Left lung (tissue), 10 donors: ENCODE results near the gene SREBF1. TPM values are rescaled to one million over a fixed set of nuclear protein-coding genes. Genes with fewer than 3 reads are reported as not detected.
A peak's percentile ranks its signal among the peaks of the same experiment; 100 is the strongest.

Experiments used
- ATAC-seq: fragments of 200-7000 bp; cut with Tn5 transposase; one replicate; pipeline ENCODE4 v1.9.1; 2020; ENCODE audit warnings: moderate library complexity
- DNase-seq, 4 donors: peaks; one replicate each; pipeline ENCODE4 v3.0.0-alpha.2; 2013 to 2020
- H3K27ac ChIP-seq, 2 donors: fragments of 200-600 bp; sonication (generic) in 1 of 2; one replicate each; pipeline versions ENCODE4 v1.5.0 to v1.8.0; 2020 to 2021
- H3K27me3 ChIP-seq, 2 donors: fragments of 200-600 bp; sonication (generic) in 1 of 2; one replicate each; pipeline versions ENCODE4 v1.5.0 to v1.8.0; 2020 to 2021
- H3K36me3 ChIP-seq, 2 donors: fragments of 200-600 bp; sonication (generic) in 1 of 2; one replicate each; pipeline versions ENCODE4 v1.5.0 to v1.8.0; 2020 to 2021
- H3K4me1 ChIP-seq, 2 donors: fragments of 200-600 bp; one replicate each; pipeline ENCODE4 v1.8.0; 2021
- H3K4me3 ChIP-seq, 2 donors: fragments of 200-600 bp; sonication (generic) in 1 of 2; one replicate each; pipeline versions ENCODE4 v1.5.0 to v1.8.0; 2020 to 2021; ENCODE audit warnings: mild to moderate bottlenecking in 1 of 2
- H3K9me3 ChIP-seq, 2 donors: fragments of 200-600 bp; sonication (generic) in 1 of 2; one replicate each; pipeline versions ENCODE4 v1.5.0 to v1.8.0; 2020 to 2021
- intact Hi-C, 2 donors: fragments of 100-400 bp; cut with DNase I; formaldehyde crosslinking; loops; one replicate each; pipeline versions ENCODE4 v1.11.2 to v1.14.2; 2022
- polyA plus RNA-seq, 6 donors: library from polyadenylated mRNA; unstranded; fragments of 120-200 nt; gene quantifications; one replicate each; pipeline ENCODE4 v1.2.1, GENCODE V29; 2013; ENCODE audit not compliant: insufficient read length in 6 of 6
- total RNA-seq, 2 donors: library from RNA; stranded (reverse); fragmentation: NEBNext Ultra II Directional; extraction: Animal tissue kit (Norgen Biotek cat#: 25700); gene quantifications; one replicate each; pipeline ENCODE4 v1.2.1, GENCODE V29; 2021
- TF ChIP-seq, protein P1 (sequence below), 2 donors: fragments of 200-600 bp; sonication (generic) in 1 of 2; IDR thresholded peaks; one replicate each; pipeline versions ENCODE4 v1.5.0 to v1.8.0; 2021; ENCODE audit warnings: antibody characterized with exemption in 2 of 2
- donor health status: DM: no; HTN: yes; CAD: no.
- donor health status: DM: no; HTN: no; CAD: no.

SREBF1 gene
- total and polyA plus RNA-seq, 8 donors = 27.9 to 122 (median 46.4) TPM

DNA sequence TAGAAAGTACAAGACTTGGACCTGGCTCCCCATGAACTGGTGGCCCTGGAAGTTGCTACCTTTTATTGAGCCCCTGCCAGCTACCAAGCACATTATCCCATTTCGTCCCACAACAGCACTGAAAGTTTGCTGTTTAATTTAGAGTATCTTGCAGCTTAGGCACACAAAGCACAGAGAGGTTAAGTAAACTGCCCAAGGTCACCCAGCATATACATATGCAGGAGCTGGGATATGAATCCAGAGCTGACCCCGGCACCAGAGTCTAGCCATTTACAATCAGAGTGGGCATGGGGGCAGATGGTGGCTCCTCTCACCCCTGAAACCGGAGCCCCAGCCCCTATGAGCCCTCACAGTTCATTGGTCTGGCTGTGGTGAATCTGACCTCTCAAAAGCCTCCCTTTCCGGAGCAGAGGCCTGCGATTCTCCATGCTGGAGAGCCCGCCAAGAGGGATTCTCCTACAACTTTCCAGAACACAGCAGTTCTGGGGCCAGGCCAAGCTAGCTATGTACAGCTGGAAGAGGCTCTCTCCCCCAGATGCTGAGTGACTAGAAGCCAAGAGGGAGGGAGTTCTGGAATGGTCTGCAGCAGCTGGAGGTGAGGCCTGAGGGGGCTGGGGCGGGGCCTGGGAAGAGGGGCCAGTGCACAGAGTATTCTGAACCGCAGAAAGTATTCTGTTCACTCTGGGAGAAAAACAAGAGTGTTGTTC, 58.3 kb downstream of the SREBF1 start:
- TF ChIP-seq, protein P1, sequence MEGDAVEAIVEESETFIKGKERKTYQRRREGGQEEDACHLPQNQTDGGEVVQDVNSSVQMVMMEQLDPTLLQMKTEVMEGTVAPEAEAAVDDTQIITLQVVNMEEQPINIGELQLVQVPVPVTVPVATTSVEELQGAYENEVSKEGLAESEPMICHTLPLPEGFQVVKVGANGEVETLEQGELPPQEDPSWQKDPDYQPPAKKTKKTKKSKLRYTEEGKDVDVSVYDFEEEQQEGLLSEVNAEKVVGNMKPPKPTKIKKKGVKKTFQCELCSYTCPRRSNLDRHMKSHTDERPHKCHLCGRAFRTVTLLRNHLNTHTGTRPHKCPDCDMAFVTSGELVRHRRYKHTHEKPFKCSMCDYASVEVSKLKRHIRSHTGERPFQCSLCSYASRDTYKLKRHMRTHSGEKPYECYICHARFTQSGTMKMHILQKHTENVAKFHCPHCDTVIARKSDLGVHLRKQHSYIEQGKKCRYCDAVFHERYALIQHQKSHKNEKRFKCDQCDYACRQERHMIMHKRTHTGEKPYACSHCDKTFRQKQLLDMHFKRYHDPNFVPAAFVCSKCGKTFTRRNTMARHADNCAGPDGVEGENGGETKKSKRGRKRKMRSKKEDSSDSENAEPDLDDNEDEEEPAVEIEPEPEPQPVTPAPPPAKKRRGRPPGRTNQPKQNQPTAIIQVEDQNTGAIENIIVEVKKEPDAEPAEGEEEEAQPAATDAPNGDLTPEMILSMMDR (IDR thresholded peaks at IDR 0.05) = no peak
- Histone ChIP-seq H3K4me3 (no peak overlapping the region), H3K27ac (peak overlapping the region in 1 of 2 donors; percentile 83), H3K9me3 (no peaks in the 10 kb centered on the region), H3K27me3 (peaks cover 0 to 31% of the 10 kb centered on the region in 2 donors), H3K36me3 (no peaks in the 10 kb centered on the region), H3K4me1 (peaks cover 24 to 43% of the 10 kb centered on the region in 2 donors)
- intact Hi-C loops = loop anchor here in 1 of 2 donors (5.0 kb wide), 1 partner anchor 91 kb away; no protein-coding TSS in a partner anchor
- ATAC-seq (peak; percentile 3), DNase-seq (peak in 3 of 4 donors; percentile 80 to 97 (median 96))

DNA sequence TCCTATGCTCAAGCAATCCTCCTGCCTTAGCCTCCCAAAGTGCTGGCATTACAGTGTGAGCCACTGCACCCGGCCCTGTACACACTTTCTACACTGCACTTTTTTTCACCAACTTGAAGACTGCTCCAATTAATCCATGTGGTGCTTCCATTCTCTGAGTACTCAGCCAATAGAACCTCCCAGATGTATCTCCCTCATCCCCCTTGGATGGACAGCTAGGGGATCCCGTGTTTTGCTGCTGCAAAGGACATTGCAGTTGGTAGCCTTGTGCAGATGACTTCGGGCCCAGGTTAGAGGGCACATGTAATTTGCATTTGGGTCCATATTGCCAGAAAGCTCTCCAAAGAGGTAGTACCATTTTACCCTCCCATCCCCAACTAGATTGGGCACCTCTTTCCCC, 59.9 kb downstream of the SREBF1 start:
- DNase-seq (no peak), ATAC-seq (no peak)
- Histone ChIP-seq H3K27ac (no peak overlapping the region), H3K4me3 (no peak overlapping the region), H3K4me1 (peaks cover 24 to 27% of the 10 kb centered on the region in 2 donors), H3K27me3 (peaks cover 0 to 16% of the 10 kb centered on the region in 2 donors), H3K36me3 (no peaks in the 10 kb centered on the region), H3K9me3 (no peaks in the 10 kb centered on the region)
- intact Hi-C loops = loop anchor here in 1 of 2 donors (5.0 kb wide), 1 partner anchor 90 kb away; no protein-coding TSS in a partner anchor
- TF ChIP-seq, protein P1 (IDR thresholded peaks at IDR 0.05) = no peak

DNA sequence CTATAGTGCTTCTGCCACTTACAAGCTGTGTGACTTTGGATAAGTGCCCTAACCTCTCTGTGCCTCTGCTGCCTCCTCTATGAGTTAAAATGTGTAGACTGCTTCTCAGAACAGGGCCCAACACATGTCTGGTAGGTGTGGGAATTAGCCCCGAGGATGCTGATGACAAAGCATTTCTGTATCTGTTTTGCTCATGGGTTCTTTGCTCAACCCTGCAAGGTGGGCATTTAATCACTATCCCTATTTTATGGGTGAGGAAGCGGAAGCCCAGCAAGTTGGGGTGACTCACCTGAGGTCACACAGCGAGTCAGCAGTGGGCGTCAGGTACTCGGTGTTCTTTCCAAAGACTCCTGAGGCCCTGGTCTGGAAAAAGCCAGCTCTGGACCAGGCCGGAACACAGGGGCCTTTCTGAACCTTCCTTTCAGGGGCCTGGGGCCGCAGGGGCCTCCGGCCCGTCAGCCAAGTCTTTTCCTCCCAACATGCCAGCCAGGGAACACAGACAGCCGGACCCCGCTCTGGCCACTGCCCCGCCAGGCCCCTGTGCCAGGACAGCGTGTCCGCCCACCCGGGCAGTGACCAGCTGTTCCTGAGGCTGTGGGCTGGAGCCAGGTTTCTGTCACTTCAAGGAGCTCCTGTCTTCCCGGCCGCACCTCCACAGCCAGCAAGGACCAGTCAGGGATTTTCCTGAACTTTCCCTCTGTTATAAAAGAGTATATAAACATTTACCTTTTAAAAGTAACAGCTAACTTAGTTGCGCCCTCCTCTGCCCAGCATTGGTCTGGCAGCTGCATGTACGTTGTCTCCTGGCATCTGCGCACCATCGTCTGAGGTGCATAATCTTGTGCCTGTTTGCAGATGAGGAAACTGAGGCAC, 62.5 kb downstream of the SREBF1 start:
- Histone ChIP-seq H3K9me3 (no peaks in the 10 kb centered on the region), H3K4me1 (peaks cover 7 to 9% of the 10 kb centered on the region in 2 donors), H3K4me3 (no peak overlapping the region), H3K27ac (peak overlapping the region; percentile 30 to 73), H3K36me3 (no peaks in the 10 kb centered on the region), H3K27me3 (no peaks in the 10 kb centered on the region)
- peak in 1 of 4 donors; percentile 63 for DNase-seq
- TF ChIP-seq, protein P1 (IDR thresholded peaks at IDR 0.05) = peak in 1 of 2 donors; percentile 17
- intact Hi-C loops = no loop called here
- ATAC-seq = peak; percentile 73

DNA sequence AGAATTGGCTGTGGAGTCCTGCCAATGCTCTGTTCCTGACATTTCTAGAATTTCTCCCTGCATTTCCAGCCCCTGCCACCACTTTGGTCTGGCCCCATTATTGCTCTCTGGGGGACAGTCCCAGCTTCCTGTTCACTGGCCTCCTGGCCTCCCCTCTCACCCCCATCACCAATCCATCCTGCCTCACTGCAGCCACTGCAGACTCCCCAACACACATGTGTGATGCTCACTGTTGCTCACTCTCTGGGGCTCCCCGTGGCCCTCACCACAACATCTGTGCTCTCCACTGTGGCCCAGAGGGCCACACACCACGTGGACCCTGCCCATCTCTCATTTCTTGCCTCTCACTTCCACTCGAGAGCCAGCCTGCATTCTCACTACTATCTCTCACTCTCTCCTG, 64.6 kb downstream of the SREBF1 start:
- H3K27me3 ChIP-seq = no peaks in the 10 kb centered on the region
- intact Hi-C loops = no loop called here
- no peaks in the 10 kb centered on the region for H3K9me3 ChIP-seq
- TF ChIP-seq, protein P1 (IDR thresholded peaks at IDR 0.05) = no peak
- H3K27ac ChIP-seq = no peak overlapping the region
- DNase-seq (no peak), ATAC-seq (no peak)
- H3K4me3 ChIP-seq = no peak overlapping the region
- H3K4me1 ChIP-seq = peaks cover 17% of the 10 kb centered on the region in 2 donors
- H3K36me3 ChIP-seq = no peaks in the 10 kb centered on the region
